ENCODE results near the gene EYA4.

- TF ChIP-seq EZH2 (IDR thresholded peaks at IDR 0.05) (no peak), POLR2AphosphoS5 (IDR thresholded peaks at IDR 0.05; ENCODE audit: borderline replicate concordance, low read depth, low read length) (no peak)
Observed at GRCh38 chr6:133218852-133219251, 22.3 kb upstream of the EYA4 start.

All from SK-N-MC (cell line).